Kidney tubule cell (primary cell): ENCODE data around the gene CHAC1.
A peak's percentile ranks its signal among the peaks of the same experiment; 100 is the strongest.

Experiments used
- DNase-seq: peaks from one replicate; pipeline ENCODE4 v3.0.0-alpha.2; 2018; ENCODE audit warnings: low spot score

The CHAC1 gene

GRCh38 chr15:40952901-40953712, at the start of gene CHAC1:
CHAC1 (plus strand) TSS chr15:40953471; CDS start chr15:40953584, 113 bp downstream.
- DNase-seq: peak; percentile 98

- DNase-seq: no peak
Observed at GRCh38 chr15:40904552-40905201, 48.6 kb upstream of the CHAC1 start.

- DNase-seq: peak; percentile 97
Observed at GRCh38 chr15:40906091-40906990, 46.9 kb upstream of the CHAC1 start.

- peak; percentile 39 for DNase-seq
Observed at GRCh38 chr15:40906991-40907802, 46.1 kb upstream of the CHAC1 start.

GRCh38 chr15:40908095-40908494, 45.2 kb upstream of the CHAC1 start:
- DNase-seq: no peak

- no peak for DNase-seq
Observed at GRCh38 chr15:40909662-40910630, 43.3 kb upstream of the CHAC1 start.

GRCh38 chr15:40911141-40911540, 42.1 kb upstream of the CHAC1 start:
- no peak for DNase-seq

GRCh38 chr15:40911693-40912092, 41.6 kb upstream of the CHAC1 start:
- DNase-seq: no peak

GRCh38 chr15:40912478-40912877, 40.8 kb upstream of the CHAC1 start:
- no peak for DNase-seq

GRCh38 chr15:40914013-40914412, 39.3 kb upstream of the CHAC1 start:
- no peak for DNase-seq

- no peak for DNase-seq
Observed at GRCh38 chr15:40914486-40914885, 38.8 kb upstream of the CHAC1 start.

- no peak for DNase-seq
Observed at GRCh38 chr15:40915116-40915661, 38.1 kb upstream of the CHAC1 start.

- DNase-seq: no peak
Observed at GRCh38 chr15:40915679-40916078, 37.6 kb upstream of the CHAC1 start.

- no peak for DNase-seq
Observed at GRCh38 chr15:40917585-40917984, 35.7 kb upstream of the CHAC1 start.

GRCh38 chr15:40918146-40918798, 35.0 kb upstream of the CHAC1 start:
- DNase-seq: no peak

- no peak for DNase-seq
Observed at GRCh38 chr15:40918799-40919392, 34.4 kb upstream of the CHAC1 start.

- DNase-seq: no peak
Observed at GRCh38 chr15:40921949-40922607, 31.2 kb upstream of the CHAC1 start.

- DNase-seq: no peak
Observed at GRCh38 chr15:40922608-40923005, 30.7 kb upstream of the CHAC1 start.

- no peak for DNase-seq
Observed at GRCh38 chr15:40923551-40923950, 29.7 kb upstream of the CHAC1 start.
